Endodermal cell (in vitro differentiated cells): ENCODE data around the gene LIMS1. TPM values are rescaled to one million over a fixed set of nuclear protein-coding genes. Genes with fewer than 3 reads are reported as not detected.

ENCODE experiments used
- DNase-seq: peaks from one replicate; pipeline ENCODE4 v3.0.0-alpha.2; 2017
- H3K27ac ChIP-seq: 2 replicates; pipeline ENCODE4 v1.5.1; 2013; ENCODE audit warnings: mild to moderate bottlenecking, low read depth, low read length, moderate library complexity
- H3K27me3 ChIP-seq: 2 replicates; pipeline ENCODE4 v1.6.1; 2013; ENCODE audit warnings: mild to moderate bottlenecking, low read length, moderate library complexity; ENCODE audit not compliant: insufficient read depth, control insufficient read depth, poor library complexity, severe bottlenecking
- H3K36me3 ChIP-seq: 2 replicates; pipeline ENCODE4 v1.7.0; 2013; ENCODE audit warnings: mild to moderate bottlenecking, low read length, moderate library complexity; ENCODE audit not compliant: control insufficient read depth, insufficient read depth
- H3K4me1 ChIP-seq: one replicate; pipeline ENCODE4 v1.7.0; 2013; ENCODE audit warnings: low read length; ENCODE audit not compliant: control insufficient read depth, insufficient read depth
- H3K4me3 ChIP-seq: 2 replicates; pipeline ENCODE4 v1.5.1; 2013; ENCODE audit warnings: mild to moderate bottlenecking, low read length, moderate library complexity
- H3K9ac ChIP-seq: 2 replicates; pipeline ENCODE4 v1.6.1; 2013; ENCODE audit warnings: mild to moderate bottlenecking, low read length, moderate library complexity; ENCODE audit not compliant: poor library complexity, severe bottlenecking; ENCODE audit errors: extremely low read depth
- H3K9me3 ChIP-seq: 2 replicates; pipeline ENCODE4 v1.6.1; 2013; ENCODE audit warnings: mild to moderate bottlenecking, low read length, moderate library complexity; ENCODE audit not compliant: control insufficient read depth
- H3K27ac Mint-ChIP-seq: 2 replicates; pipeline ENCODE4 v1.8.0; 2020; ENCODE audit warnings: mixed read lengths
- H3K27me3 Mint-ChIP-seq: 2 replicates; pipeline ENCODE4 v1.8.0; 2021; ENCODE audit warnings: mild to moderate bottlenecking, mixed read lengths; ENCODE audit not compliant: insufficient read depth
- H3K36me3 Mint-ChIP-seq: 2 replicates; pipeline ENCODE4 v1.8.0; 2020; ENCODE audit warnings: low read depth, mixed read lengths
- H3K4me1 Mint-ChIP-seq: 2 replicates; pipeline ENCODE4 v1.8.0; 2020; ENCODE audit warnings: mixed read lengths
- H3K4me3 Mint-ChIP-seq: 2 replicates; pipeline ENCODE4 v1.8.0; 2020; ENCODE audit warnings: mild to moderate bottlenecking, moderate library complexity, mixed read lengths
- H3K9me3 Mint-ChIP-seq: 2 replicates; pipeline ENCODE4 v1.8.0; 2020; ENCODE audit warnings: mild to moderate bottlenecking, mixed read lengths
- CTCF ChIP-seq: fragments of 200-600 bp; sonication (generic); conservative IDR thresholded peaks from 2 replicates; pipeline ENCODE4 v1.5.0; 2021; ENCODE audit warnings: antibody characterized with exemption, mild to moderate bottlenecking
- WGBS, 2 experiments: methylation state at CpG; one replicate each; pipeline versions ENCODE4 v1.1.5 to v1.1.7; 2013; ENCODE audit warnings: missing lambda C conversion rate in 2 of 2, mixed read lengths in 1 of 2; ENCODE audit not compliant: insufficient coverage in 1 of 2, insufficient read length in 1 of 2; 5-methylcytosine and 5-hydroxymethylcytosine counted together
- total RNA-seq, 2 donors: library from RNA; stranded (reverse); fragmentation: NEBNext Ultra II Directional in 1 of 2; extraction: Animal tissue kit (Norgen Biotek cat#: 25700) in 1 of 2; gene quantifications; 2 replicates in 1 of 2; 3 replicates in 1 of 2; pipeline ENCODE4 v1.2.1, GENCODE V29; 2021

The LIMS1 gene
- total RNA-seq, 2 donors from 2014 or later = 45.9 to 46.6 TPM

GRCh38 chr2:108580050-108580449 lies 45.8 kb downstream of the LIMS1 start:
- 89 to 95% methylated on average over 1 of the region's 1 CpG for WGBS, 2 experiments
- H3K27ac Mint-ChIP-seq = no peak overlapping the region
- no peak overlapping the region for H3K9ac ChIP-seq

GRCh38 chr2:108583903-108584520 lies 49.7 kb downstream of the LIMS1 start:
- Histone ChIP-seq H3K9me3 (no peaks in the 10 kb centered on the region), H3K27me3 (no peaks in the 10 kb centered on the region), H3K27ac (no peak overlapping the region), H3K36me3 (no peaks in the 10 kb centered on the region), H3K4me3 (no peak overlapping the region), H3K4me1 (peaks cover 10% of the 10 kb centered on the region), H3K9ac (no peak overlapping the region)
- Mint-ChIP-seq H3K4me1 (peaks cover 19% of the 10 kb centered on the region), H3K36me3 (no peaks in the 10 kb centered on the region), H3K9me3 (no peaks in the 10 kb centered on the region), H3K27me3 (no peaks in the 10 kb centered on the region), H3K4me3 (no peak overlapping the region), H3K27ac (no peak overlapping the region)
- peak; percentile 83 for DNase-seq
- 72 to 80% methylated on average over 1 to 4 of the region's 4 CpGs for WGBS, 2 experiments
- TF ChIP-seq CTCF = peak; percentile 91

More at GRCh38 chr2:108580050-108580449, 45.8 kb downstream of the LIMS1 start:
- no peak for DNase-seq
- no peak overlapping the region for H3K4me3 ChIP-seq
- TF ChIP-seq CTCF = no peak
- H3K9me3 ChIP-seq = no peaks in the 10 kb centered on the region
- peaks cover 3% of the 10 kb centered on the region for H3K4me1 ChIP-seq
- H3K27me3 Mint-ChIP-seq = no peaks in the 10 kb centered on the region
- no peaks in the 10 kb centered on the region for H3K36me3 Mint-ChIP-seq
- no peaks in the 10 kb centered on the region for H3K36me3 ChIP-seq
- H3K4me3 Mint-ChIP-seq = no peak overlapping the region
- H3K4me1 Mint-ChIP-seq = peaks cover 7% of the 10 kb centered on the region
- no peaks in the 10 kb centered on the region for H3K9me3 Mint-ChIP-seq
- H3K27me3 ChIP-seq = no peaks in the 10 kb centered on the region
- no peak overlapping the region for H3K27ac ChIP-seq

- H3K27ac ChIP-seq = no peak overlapping the region
- H3K4me3 ChIP-seq = no peak overlapping the region
- H3K9ac ChIP-seq = no peak overlapping the region
- no peaks in the 10 kb centered on the region for H3K9me3 ChIP-seq
- Mint-ChIP-seq H3K27me3 (no peaks in the 10 kb centered on the region), H3K9me3 (no peaks in the 10 kb centered on the region), H3K36me3 (no peaks in the 10 kb centered on the region), H3K27ac (no peak overlapping the region), H3K4me1 (peaks cover 19% of the 10 kb centered on the region), H3K4me3 (no peak overlapping the region)
- WGBS, 2 experiments = 95 to 98% methylated on average over 4 of the region's 4 CpGs
- no peak for TF ChIP-seq CTCF
- H3K4me1 ChIP-seq = peaks cover 10% of the 10 kb centered on the region
- H3K27me3 ChIP-seq = no peaks in the 10 kb centered on the region
- H3K36me3 ChIP-seq = no peaks in the 10 kb centered on the region
- DNase-seq = no peak
Observed at GRCh38 chr2:108585436-108585835, 51.2 kb downstream of the LIMS1 start.
